Immature natural killer cell (primary cell): ENCODE measurements around the gene TRAM2. TPM values are rescaled to one million over a fixed set of nuclear protein-coding genes. Genes with fewer than 3 reads are reported as not detected.

ENCODE experiments used
- DNase-seq, 3 donors: peaks; one replicate each; pipeline ENCODE4 v3.0.0; 2022; ENCODE audit warnings: mixed read lengths in 1 of 3
- H3K27ac Mint-ChIP-seq, 6 donors: one replicate each; pipeline ENCODE4 v1.8.0; 2020; ENCODE audit warnings: mixed read lengths in 6 of 6, mild to moderate bottlenecking in 5 of 6, inconsistent platforms in 4 of 6, moderate library complexity in 3 of 6
- H3K27me3 Mint-ChIP-seq, 3 donors: one replicate each; pipeline ENCODE4 v1.8.0; 2020 to 2021; ENCODE audit warnings: low read depth in 3 of 3, mild to moderate bottlenecking in 3 of 3, mixed read lengths in 3 of 3, moderate library complexity in 3 of 3, inconsistent platforms in 1 of 3
- H3K36me3 Mint-ChIP-seq, 3 donors: one replicate each; pipeline ENCODE4 v1.8.0; 2020; ENCODE audit warnings: mixed read lengths in 3 of 3, inconsistent platforms in 2 of 3, mild to moderate bottlenecking in 2 of 3
- H3K4me1 Mint-ChIP-seq, 2 donors: one replicate each; pipeline ENCODE4 v1.8.0; 2020; ENCODE audit warnings: inconsistent platforms in 2 of 2, mild to moderate bottlenecking in 2 of 2, mixed read lengths in 2 of 2, moderate library complexity in 1 of 2
- H3K4me3 Mint-ChIP-seq, 5 donors: one replicate each; pipeline ENCODE4 v1.8.0; 2020; ENCODE audit warnings: mild to moderate bottlenecking in 5 of 5, mixed read lengths in 5 of 5, inconsistent platforms in 3 of 5, moderate library complexity in 3 of 5
- H3K9me3 Mint-ChIP-seq, 6 donors: one replicate each; pipeline ENCODE4 v1.8.0; 2020; ENCODE audit warnings: mild to moderate bottlenecking in 6 of 6, mixed read lengths in 6 of 6, inconsistent platforms in 4 of 6, moderate library complexity in 3 of 6
- polyA plus RNA-seq, 3 donors: library from polyadenylated mRNA; unstranded; fragments of 300-500 nt; fragmentation: Illumina TruSeq; gene quantifications; one replicate each; pipeline ENCODE4 v1.2.3, GENCODE V29; 2021

The TRAM2 gene
- polyA plus RNA-seq, 3 donors from 2014 or later: 1.7 to 7.0 (median 4.4) TPM

GRCh38 chr6:52499026-52499425 lies 77.8 kb downstream of the TRAM2 start:
- Mint-ChIP-seq H3K27ac (no peak overlapping the region), H3K4me3 (no peak overlapping the region), H3K27me3 (no peaks in the 10 kb centered on the region), H3K36me3 (peaks cover 5 to 16% (median 10%) of the 10 kb centered on the region in 3 donors), H3K9me3 (no peaks in the 10 kb centered on the region), H3K4me1 (peaks cover 6 to 19% of the 10 kb centered on the region in 2 donors)
- DNase-seq: no peak

- peaks cover 5 to 16% (median 10%) of the 10 kb centered on the region in 3 donors for H3K36me3 Mint-ChIP-seq
- no peaks in the 10 kb centered on the region for H3K27me3 Mint-ChIP-seq
- peak overlapping the region in 1 of 6 donors; percentile 51 for H3K27ac Mint-ChIP-seq
- no peaks in the 10 kb centered on the region for H3K9me3 Mint-ChIP-seq
- H3K4me1 Mint-ChIP-seq: peaks cover 1 to 14% of the 10 kb centered on the region in 2 donors
- no peak for DNase-seq
- H3K4me3 Mint-ChIP-seq: no peak overlapping the region
Observed at GRCh38 chr6:52498538-52499017, 78.3 kb downstream of the TRAM2 start.

GRCh38 chr6:52497652-52498408 lies 79.0 kb downstream of the TRAM2 start:
- peaks cover 5 to 15% (median 9%) of the 10 kb centered on the region in 3 donors for H3K36me3 Mint-ChIP-seq
- no peak for DNase-seq
- no peaks in the 10 kb centered on the region for H3K9me3 Mint-ChIP-seq
- peaks cover 0 to 10% of the 10 kb centered on the region in 2 donors for H3K4me1 Mint-ChIP-seq
- no peaks in the 10 kb centered on the region for H3K27me3 Mint-ChIP-seq
- no peak overlapping the region for H3K4me3 Mint-ChIP-seq
- H3K27ac Mint-ChIP-seq: no peak overlapping the region

- H3K4me1 Mint-ChIP-seq: peaks cover 0 to 7% of the 10 kb centered on the region in 2 donors
- DNase-seq: no peak
- peaks cover 5 to 12% (median 6%) of the 10 kb centered on the region in 3 donors for H3K36me3 Mint-ChIP-seq
- no peaks in the 10 kb centered on the region for H3K9me3 Mint-ChIP-seq
- peak overlapping the region in 1 of 6 donors; percentile 15 for H3K27ac Mint-ChIP-seq
- H3K4me3 Mint-ChIP-seq: no peak overlapping the region
- no peaks in the 10 kb centered on the region for H3K27me3 Mint-ChIP-seq
Observed at GRCh38 chr6:52496631-52497030, 80.2 kb downstream of the TRAM2 start.

DNA sequence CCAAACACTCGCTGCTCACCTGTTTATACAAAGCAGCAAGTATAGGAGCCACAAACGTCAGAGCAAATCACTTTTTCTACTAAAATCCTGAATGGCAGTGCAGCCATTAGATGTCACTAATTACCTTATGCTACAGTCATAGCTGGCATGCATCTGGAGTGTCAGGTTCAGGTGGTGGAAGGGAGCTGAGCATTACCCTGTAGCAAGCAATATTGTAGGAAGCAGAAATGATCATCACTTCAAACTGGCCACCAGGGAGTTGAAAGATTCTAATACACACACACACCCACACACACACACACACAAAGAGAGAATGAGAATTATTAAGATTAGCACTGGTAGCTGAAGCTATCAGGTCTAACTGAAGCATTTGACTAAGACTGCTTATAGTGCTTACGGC lies 80.9 kb downstream of the TRAM2 start:
- peaks cover 0 to 7% of the 10 kb centered on the region in 2 donors for H3K4me1 Mint-ChIP-seq
- H3K27ac Mint-ChIP-seq: no peak overlapping the region
- H3K9me3 Mint-ChIP-seq: no peaks in the 10 kb centered on the region

GRCh38 chr6:52494298-52495072 lies 82.4 kb downstream of the TRAM2 start:
- Mint-ChIP-seq H3K36me3 (peaks cover 9 to 16% (median 10%) of the 10 kb centered on the region in 3 donors), H3K4me1 (peaks cover 0 to 7% of the 10 kb centered on the region in 2 donors), H3K27ac (no peak overlapping the region), H3K27me3 (peaks cover 0 to 3% (median 0%) of the 10 kb centered on the region in 3 donors), H3K4me3 (no peak overlapping the region), H3K9me3 (no peaks in the 10 kb centered on the region)
- DNase-seq: no peak

More for the DNA sequence above, 80.9 kb downstream of the TRAM2 start:
- Mint-ChIP-seq H3K36me3 (peaks cover 8 to 14% (median 8%) of the 10 kb centered on the region in 3 donors), H3K27me3 (no peaks in the 10 kb centered on the region), H3K4me3 (no peak overlapping the region)
- DNase-seq: no peak

- Mint-ChIP-seq H3K36me3 (peaks cover 9 to 20% (median 10%) of the 10 kb centered on the region in 3 donors), H3K4me1 (peaks cover 0 to 5% of the 10 kb centered on the region in 2 donors), H3K27ac (no peak overlapping the region), H3K9me3 (no peaks in the 10 kb centered on the region), H3K4me3 (no peak overlapping the region), H3K27me3 (peaks cover 0 to 3% (median 0%) of the 10 kb centered on the region in 3 donors)
- no peak for DNase-seq
Observed at GRCh38 chr6:52493669-52494068, 83.2 kb downstream of the TRAM2 start.

DNA sequence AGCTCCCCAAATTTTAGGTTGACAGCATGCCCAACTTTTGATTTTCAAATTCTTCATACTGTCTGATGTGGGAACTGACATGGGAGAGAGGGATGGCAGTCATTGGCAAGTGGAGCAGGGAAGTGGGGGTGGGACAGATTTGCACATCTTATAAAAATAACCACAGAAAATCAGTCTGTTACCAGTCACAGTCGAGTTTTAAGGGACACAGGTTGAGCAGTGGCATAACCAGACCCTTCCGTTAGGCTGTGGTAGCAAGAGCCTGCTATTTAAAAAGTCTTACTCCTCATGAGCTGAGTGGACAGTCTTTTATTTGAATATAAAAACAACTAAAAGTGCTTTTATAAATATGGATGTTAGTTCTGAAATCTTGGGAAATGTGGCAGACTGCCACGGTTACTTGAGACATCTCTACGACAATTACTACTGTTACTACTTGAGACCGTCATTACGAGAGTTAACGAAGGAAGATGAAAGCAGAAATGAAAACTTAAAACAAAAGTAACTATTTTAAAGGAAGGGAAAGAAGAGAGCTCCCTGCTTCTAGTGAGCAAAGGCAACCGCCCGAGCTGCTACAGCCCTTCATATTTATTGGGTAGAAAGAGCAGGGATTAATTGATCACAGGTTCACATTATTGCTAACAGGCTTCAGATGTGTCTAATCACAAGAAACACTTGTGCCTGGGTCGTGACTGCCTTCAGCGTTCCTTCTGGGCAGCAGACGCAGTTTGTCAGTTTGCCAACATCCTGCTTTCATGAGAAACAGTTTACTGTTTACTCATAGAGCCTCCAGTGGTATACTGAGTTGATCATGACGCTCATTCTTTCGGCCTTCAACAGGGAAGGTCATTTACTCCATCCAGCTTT lies 85.4 kb downstream of the TRAM2 start:
- Mint-ChIP-seq H3K27ac (no peak overlapping the region), H3K36me3 (peaks cover 9 to 30% (median 10%) of the 10 kb centered on the region in 3 donors), H3K4me1 (no peaks in the 10 kb centered on the region), H3K9me3 (no peaks in the 10 kb centered on the region), H3K4me3 (no peak overlapping the region), H3K27me3 (peaks cover 0 to 3% (median 0%) of the 10 kb centered on the region in 3 donors)
- no peak for DNase-seq

- H3K9me3 Mint-ChIP-seq: no peaks in the 10 kb centered on the region
- H3K4me1 Mint-ChIP-seq: no peaks in the 10 kb centered on the region
- H3K27me3 Mint-ChIP-seq: peaks cover 0 to 3% (median 0%) of the 10 kb centered on the region in 3 donors
- DNase-seq: no peak
- no peak overlapping the region for H3K4me3 Mint-ChIP-seq
- no peak overlapping the region for H3K27ac Mint-ChIP-seq
- H3K36me3 Mint-ChIP-seq: peaks cover 4 to 25% (median 6%) of the 10 kb centered on the region in 3 donors
Observed at GRCh38 chr6:52489881-52490280, 87.0 kb downstream of the TRAM2 start.

DNA sequence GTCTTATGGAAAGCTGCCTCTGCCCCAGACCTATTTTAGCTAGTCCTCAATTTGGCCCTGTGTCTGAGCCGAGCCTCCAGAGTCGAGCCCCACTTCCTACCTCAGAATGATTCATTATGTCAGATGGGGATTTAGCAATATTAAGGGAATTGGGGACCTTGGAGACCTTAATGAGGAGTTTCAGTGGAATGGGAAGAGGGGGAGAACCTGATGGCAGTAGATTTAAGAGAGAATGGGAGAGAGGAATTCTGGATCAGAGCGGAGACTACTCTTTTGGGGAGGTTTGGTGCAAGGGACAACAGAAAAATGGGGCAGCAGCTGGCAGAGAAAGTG lies 93.2 kb downstream of the TRAM2 start:
- Mint-ChIP-seq H3K9me3 (no peaks in the 10 kb centered on the region), H3K4me1 (no peaks in the 10 kb centered on the region), H3K4me3 (no peak overlapping the region), H3K27ac (no peak overlapping the region), H3K27me3 (peaks cover 0 to 3% (median 0%) of the 10 kb centered on the region in 3 donors), H3K36me3 (peaks cover 0 to 21% (median 0%) of the 10 kb centered on the region in 3 donors)
- no peak for DNase-seq

DNA sequence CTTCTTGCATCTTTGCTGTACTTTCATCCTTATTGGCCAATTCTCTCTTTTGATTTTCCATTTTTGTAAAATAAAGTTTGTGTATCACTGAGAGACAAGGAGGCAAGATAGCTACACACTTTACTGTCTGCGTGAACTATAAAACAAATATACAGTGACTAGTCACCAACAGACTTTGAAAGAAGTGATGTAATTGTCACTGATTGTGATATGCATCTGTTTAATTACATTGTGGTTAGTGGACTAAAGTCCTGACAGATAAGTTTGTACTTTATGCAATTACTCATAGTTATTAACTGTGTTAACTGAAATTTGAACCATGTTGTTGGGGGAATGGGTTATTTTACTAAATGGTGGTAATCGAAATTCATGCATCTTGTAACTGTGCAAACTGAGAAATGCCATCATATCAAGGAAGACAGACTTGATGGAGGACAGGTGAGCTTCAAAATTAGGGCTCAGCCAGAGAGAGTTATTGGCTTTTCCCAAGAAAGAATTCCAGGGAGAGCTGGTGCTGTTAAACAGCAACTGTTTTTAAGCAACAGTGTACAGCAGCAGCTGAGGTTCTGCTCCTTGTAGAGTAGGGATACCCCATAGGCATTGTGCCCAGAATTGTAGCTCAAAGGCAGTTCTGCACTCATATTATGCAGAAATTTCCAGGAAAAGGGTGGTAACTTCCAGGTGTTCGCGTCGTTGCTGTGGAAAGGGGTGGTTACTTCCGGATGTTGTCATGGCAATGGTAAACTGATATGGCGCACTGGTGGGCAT lies 93.8 kb downstream of the TRAM2 start:
- Mint-ChIP-seq H3K9me3 (no peaks in the 10 kb centered on the region), H3K27ac (no peak overlapping the region), H3K36me3 (peaks cover 0 to 20% (median 0%) of the 10 kb centered on the region in 3 donors), H3K4me1 (no peaks in the 10 kb centered on the region), H3K4me3 (no peak overlapping the region), H3K27me3 (peaks cover 0 to 3% (median 0%) of the 10 kb centered on the region in 3 donors)
- DNase-seq: no peak

DNA sequence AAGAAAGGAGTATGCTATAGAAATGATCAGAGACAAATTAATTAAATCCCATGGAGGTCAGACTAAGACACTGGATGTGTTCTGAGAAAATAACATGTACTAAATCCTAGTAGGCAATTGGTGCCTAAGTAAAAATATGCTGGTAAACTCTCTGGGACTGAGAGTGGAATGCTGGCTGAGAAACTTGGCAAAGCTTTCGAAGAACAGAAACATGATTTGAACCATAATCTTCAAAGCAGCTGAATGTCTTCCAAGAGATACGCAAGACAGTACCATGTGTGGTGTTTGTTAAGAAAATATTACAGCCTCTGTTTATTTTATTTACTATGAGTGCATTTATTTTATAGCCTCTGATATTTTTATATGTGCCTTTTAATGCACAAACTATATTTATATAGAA lies 101.6 kb downstream of the TRAM2 start:
- no peak overlapping the region for H3K4me3 Mint-ChIP-seq

DNA sequence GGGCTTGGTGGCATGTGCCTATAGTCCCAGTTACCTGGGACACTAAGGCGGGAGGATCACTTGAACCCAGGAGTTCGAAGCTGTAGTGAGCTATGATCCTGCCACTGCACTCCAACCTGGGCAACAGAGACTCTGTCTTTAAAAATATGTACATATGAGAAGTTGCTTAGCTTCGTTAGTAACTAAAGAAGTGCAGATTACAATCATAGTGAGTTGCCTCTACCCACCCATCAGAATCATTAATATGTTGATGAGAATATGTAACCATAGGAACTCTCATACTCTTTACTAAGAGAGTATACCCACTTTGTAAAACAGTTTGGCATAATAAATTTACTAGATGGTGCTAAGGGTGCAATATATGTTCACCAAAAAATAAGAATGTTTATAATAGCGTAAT lies 102.7 kb downstream of the TRAM2 start:
- no peaks in the 10 kb centered on the region for H3K4me1 Mint-ChIP-seq
- peaks cover 0 to 4% (median 0%) of the 10 kb centered on the region in 3 donors for H3K27me3 Mint-ChIP-seq
- H3K27ac Mint-ChIP-seq: no peak overlapping the region
- H3K36me3 Mint-ChIP-seq: peaks cover 0 to 3% (median 0%) of the 10 kb centered on the region in 3 donors
- H3K4me3 Mint-ChIP-seq: no peak overlapping the region
- DNase-seq: no peak
- peaks cover 0 to 1% (median 0%) of the 10 kb centered on the region in 6 donors for H3K9me3 Mint-ChIP-seq

More for the DNA sequence above, 101.6 kb downstream of the TRAM2 start:
- Mint-ChIP-seq H3K9me3 (peaks cover 0 to 1% (median 0%) of the 10 kb centered on the region in 6 donors), H3K36me3 (peaks cover 0 to 3% (median under 1%) of the 10 kb centered on the region in 3 donors), H3K4me1 (no peaks in the 10 kb centered on the region), H3K27ac (no peak overlapping the region), H3K27me3 (peaks cover 0 to 4% (median under 1%) of the 10 kb centered on the region in 3 donors)
- no peak for DNase-seq
